Measurements from ENCODE around the gene FRS2.

Gene FRS2

GRCh38 chr12:69555461-69555860, 85.3 kb downstream of the FRS2 start:
- no peak overlapping the region for H3K4me3 ChIP-seq (ENCODE audit: low read depth, low read length)
- H3K36me3 ChIP-seq: no peaks in the 10 kb centered on the region
- DNase-seq: no peak
- no peak overlapping the region for H3K27ac ChIP-seq
- TF ChIP-seq, protein P1, sequence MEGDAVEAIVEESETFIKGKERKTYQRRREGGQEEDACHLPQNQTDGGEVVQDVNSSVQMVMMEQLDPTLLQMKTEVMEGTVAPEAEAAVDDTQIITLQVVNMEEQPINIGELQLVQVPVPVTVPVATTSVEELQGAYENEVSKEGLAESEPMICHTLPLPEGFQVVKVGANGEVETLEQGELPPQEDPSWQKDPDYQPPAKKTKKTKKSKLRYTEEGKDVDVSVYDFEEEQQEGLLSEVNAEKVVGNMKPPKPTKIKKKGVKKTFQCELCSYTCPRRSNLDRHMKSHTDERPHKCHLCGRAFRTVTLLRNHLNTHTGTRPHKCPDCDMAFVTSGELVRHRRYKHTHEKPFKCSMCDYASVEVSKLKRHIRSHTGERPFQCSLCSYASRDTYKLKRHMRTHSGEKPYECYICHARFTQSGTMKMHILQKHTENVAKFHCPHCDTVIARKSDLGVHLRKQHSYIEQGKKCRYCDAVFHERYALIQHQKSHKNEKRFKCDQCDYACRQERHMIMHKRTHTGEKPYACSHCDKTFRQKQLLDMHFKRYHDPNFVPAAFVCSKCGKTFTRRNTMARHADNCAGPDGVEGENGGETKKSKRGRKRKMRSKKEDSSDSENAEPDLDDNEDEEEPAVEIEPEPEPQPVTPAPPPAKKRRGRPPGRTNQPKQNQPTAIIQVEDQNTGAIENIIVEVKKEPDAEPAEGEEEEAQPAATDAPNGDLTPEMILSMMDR (IDR thresholded peaks at IDR 0.05; ENCODE audit: low read depth, low read length): no peak
- no peaks in the 10 kb centered on the region for H3K9me3 ChIP-seq (ENCODE audit: severe bottlenecking)
- no peaks in the 10 kb centered on the region for H3K27me3 ChIP-seq (ENCODE audit: insufficient read depth, low read depth, severe bottlenecking)

GRCh38 chr12:69556383-69556782, 86.2 kb downstream of the FRS2 start:
- Histone ChIP-seq H3K27ac (no peak overlapping the region), H3K36me3 (no peaks in the 10 kb centered on the region), H3K9me3 (ENCODE audit: severe bottlenecking) (no peaks in the 10 kb centered on the region), H3K4me3 (ENCODE audit: low read depth, low read length) (no peak overlapping the region), H3K27me3 (ENCODE audit: insufficient read depth, low read depth, severe bottlenecking) (no peaks in the 10 kb centered on the region)
- TF ChIP-seq, protein P1 (IDR thresholded peaks at IDR 0.05; ENCODE audit: low read depth, low read length): no peak
- no peak for DNase-seq

- Histone ChIP-seq H3K27me3 (ENCODE audit: insufficient read depth, low read depth, severe bottlenecking) (no peaks in the 10 kb centered on the region), H3K9me3 (ENCODE audit: severe bottlenecking) (no peaks in the 10 kb centered on the region), H3K4me3 (ENCODE audit: low read depth, low read length) (no peak overlapping the region), H3K27ac (no peak overlapping the region), H3K36me3 (peaks cover 13% of the 10 kb centered on the region)
- no peak for DNase-seq
- TF ChIP-seq, protein P1 (IDR thresholded peaks at IDR 0.05; ENCODE audit: low read depth, low read length): no peak
Measured at GRCh38 chr12:69563166-69563762, 93.1 kb downstream of the FRS2 start.

GRCh38 chr12:69566603-69567002, 96.4 kb downstream of the FRS2 start:
- H3K4me3 ChIP-seq (ENCODE audit: low read depth, low read length): no peak overlapping the region
- H3K36me3 ChIP-seq: peaks cover 32% of the 10 kb centered on the region
- H3K27me3 ChIP-seq (ENCODE audit: insufficient read depth, low read depth, severe bottlenecking): no peaks in the 10 kb centered on the region
- no peaks in the 10 kb centered on the region for H3K9me3 ChIP-seq (ENCODE audit: severe bottlenecking)
- TF ChIP-seq, protein P1 (IDR thresholded peaks at IDR 0.05; ENCODE audit: low read depth, low read length): peak; percentile 8; the same call in 1 of the 2 replicates
- DNase-seq: no peak
- no peak overlapping the region for H3K27ac ChIP-seq

- Histone ChIP-seq H3K27me3 (ENCODE audit: insufficient read depth, low read depth, severe bottlenecking) (no peaks in the 10 kb centered on the region), H3K36me3 (peaks cover 47% of the 10 kb centered on the region), H3K27ac (no peak overlapping the region), H3K9me3 (ENCODE audit: severe bottlenecking) (no peaks in the 10 kb centered on the region), H3K4me3 (ENCODE audit: low read depth, low read length) (no peak overlapping the region)
- TF ChIP-seq, protein P1 (IDR thresholded peaks at IDR 0.05; ENCODE audit: low read depth, low read length): no peak
- DNase-seq: no peak
Measured at GRCh38 chr12:69569236-69569635, 99.0 kb downstream of the FRS2 start.

DNA sequence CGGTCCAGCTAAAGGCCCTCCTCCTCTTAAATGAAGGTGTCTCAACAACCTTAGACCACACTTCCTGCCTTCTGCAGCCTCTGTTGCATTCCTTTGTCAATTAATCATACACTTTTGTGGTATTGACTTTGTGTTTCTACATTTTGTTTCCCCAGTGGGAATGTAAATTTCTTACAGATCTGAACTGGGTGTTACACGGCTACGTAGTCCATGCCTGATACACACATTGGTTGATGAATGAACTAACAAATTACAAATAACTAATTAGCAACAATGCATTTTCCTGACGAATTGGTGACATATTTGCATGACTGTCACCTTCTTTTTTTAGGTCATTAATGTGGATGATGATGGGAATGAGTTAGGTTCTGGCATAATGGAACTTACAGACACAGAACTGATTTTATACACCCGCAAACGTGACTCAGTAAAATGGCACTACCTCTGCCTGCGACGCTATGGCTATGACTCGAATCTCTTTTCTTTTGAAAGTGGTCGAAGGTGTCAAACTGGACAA, 99.9 kb downstream of the FRS2 start:
- Histone ChIP-seq H3K27ac (no peak overlapping the region), H3K9me3 (ENCODE audit: severe bottlenecking) (no peaks in the 10 kb centered on the region), H3K4me3 (ENCODE audit: low read depth, low read length) (no peak overlapping the region), H3K27me3 (ENCODE audit: insufficient read depth, low read depth, severe bottlenecking) (no peaks in the 10 kb centered on the region), H3K36me3 (peaks cover 51% of the 10 kb centered on the region)
- TF ChIP-seq, protein P1 (IDR thresholded peaks at IDR 0.05; ENCODE audit: low read depth, low read length): no peak
- no peak for DNase-seq
